SK-N-SH (cell line): Measurements from ENCODE around the gene ZNF827. TPM values are rescaled to one million over a fixed set of nuclear protein-coding genes. Genes with fewer than 3 reads are reported as not detected.

Source experiments
- CTCF ChIA-PET: fragments of 300-600, 350-600 bp; formaldehyde crosslinking; extraction: SDS; loops from one replicate; lab custom pipeline; 2021; lab: Yijun Ruan, JAX
- POLR2A ChIA-PET: fragments of 350-600 bp; sonication (Branson Sonifier 250); formaldehyde crosslinking; extraction: SDS; loops from one replicate; lab custom pipeline; 2020; ENCODE audit warnings: antibody characterized with exemption, inconsistent platforms; lab: Yijun Ruan, JAX
- DNase-seq: peaks from one replicate; pipeline ENCODE4 v3.0.0; 2012
- H2AFZ ChIP-seq: fragments of 200-600 bp; sonication (generic); 2 replicates; pipeline ENCODE4 v1.8.1; 2016; ENCODE audit warnings: antibody characterized with exemption, mild to moderate bottlenecking, low read depth
- H3F3A ChIP-seq: fragments of 200-600 bp; sonication (generic); replicated peaks from 2 replicates; pipeline ENCODE3; 2016; ENCODE audit warnings: antibody characterized with exemption, mild to moderate bottlenecking; ENCODE audit not compliant: insufficient read depth
- H3K27ac ChIP-seq, 2 experiments: fragments of 200-500 bp in 1 of 2; fragments of 200-600 bp in 1 of 2; sonication (Bioruptor generic) in 1 of 2; sonication (generic), shearing (Covaris generic) in 1 of 2; 2 replicates each; pipeline versions ENCODE4 v1.5.1 to v1.6.1; 2014 to 2016; ENCODE audit warnings: low read depth in 2 of 2, inconsistent platforms in 1 of 2, low read length in 1 of 2, mild to moderate bottlenecking in 1 of 2, mixed read lengths in 1 of 2
- H3K27me3 ChIP-seq: fragments of 200-600 bp; sonication (generic), shearing (Covaris generic); 2 replicates; pipeline ENCODE4 v1.6.1; 2016; ENCODE audit warnings: mixed run types; ENCODE audit not compliant: insufficient read depth
- H3K36me3 ChIP-seq, 2 experiments: fragments of 200-500 bp in 1 of 2; fragments of 200-600 bp in 1 of 2; sonication (Bioruptor generic) in 1 of 2; sonication (generic) in 1 of 2; replicated peaks in 1 of 2; 2 replicates each; pipeline versions ENCODE3 to v1.5.1; 2014 to 2016; ENCODE audit warnings: low read length in 1 of 2, mild to moderate bottlenecking in 1 of 2; ENCODE audit not compliant: insufficient read depth in 2 of 2, control insufficient read depth in 1 of 2
- H3K4me1 ChIP-seq, 2 experiments: fragments of 200-500 bp in 1 of 2; fragments of 200-600 bp in 1 of 2; sonication (Bioruptor generic) in 1 of 2; sonication (generic), shearing (Covaris generic) in 1 of 2; 2 replicates each; pipeline versions ENCODE4 v1.5.1 to v1.6.1; 2014 to 2016; ENCODE audit warnings: low read depth in 1 of 2, low read length in 1 of 2, mixed run types in 1 of 2; ENCODE audit not compliant: insufficient read depth in 2 of 2, control insufficient read depth in 1 of 2
- H3K4me2 ChIP-seq: fragments of 200-600 bp; sonication (generic), shearing (Covaris generic); 2 replicates; pipeline ENCODE4 v1.6.1; 2017; ENCODE audit warnings: mixed run types
- H3K4me3 ChIP-seq, 2 experiments: fragments of 200-500 bp in 1 of 2; fragments of 200-600 bp in 1 of 2; sonication (Bioruptor generic) in 1 of 2; sonication (generic), shearing (Covaris generic) in 1 of 2; 2 replicates each; pipeline versions ENCODE4 v1.5.1 to v1.8.1; 2014 to 2016; ENCODE audit warnings: low read depth in 2 of 2, inconsistent platforms in 1 of 2, low read length in 1 of 2, mild to moderate bottlenecking in 1 of 2, mixed read lengths in 1 of 2, moderate library complexity in 1 of 2
- H3K79me2 ChIP-seq: fragments of 200-600 bp; sonication (generic); 2 replicates; pipeline ENCODE4 v1.8.1; 2017; ENCODE audit warnings: mild to moderate bottlenecking; ENCODE audit not compliant: insufficient read depth
- H3K9ac ChIP-seq: fragments of 200-600 bp; sonication (generic); 2 replicates; pipeline ENCODE4 v1.6.1; 2017; ENCODE audit warnings: mixed run types
- H3K9me2 ChIP-seq: fragments of 200-600 bp; sonication (generic); 2 replicates; pipeline ENCODE4 v1.6.1; 2017; ENCODE audit warnings: mixed run types
- H3K9me3 ChIP-seq: fragments of 200-600 bp; sonication (generic); 2 replicates; pipeline ENCODE4 v1.6.1; 2017; ENCODE audit warnings: mixed run types, mild to moderate bottlenecking, moderate library complexity
- H4K20me1 ChIP-seq: fragments of 200-600 bp; sonication (generic); 2 replicates; pipeline ENCODE4 v1.6.1; 2017; ENCODE audit warnings: mild to moderate bottlenecking, mixed run types; ENCODE audit not compliant: insufficient read depth
- CHD2 ChIP-seq: fragments of 150-350 bp; IDR thresholded peaks from 2 replicates; pipeline ENCODE4 v1.6.1; 2018; ENCODE audit warnings: low read length; ENCODE audit not compliant: partially characterized antibody
- ELF1 ChIP-seq: IDR thresholded peaks from 2 replicates; pipeline ENCODE4 v1.4.0; 2012
- FOSL2 ChIP-seq: IDR thresholded peaks from 2 replicates; pipeline ENCODE4 v1.4.0; 2012; ENCODE audit warnings: low read depth, mild to moderate bottlenecking, moderate library complexity, borderline replicate concordance
- FOXM1 ChIP-seq: IDR thresholded peaks from 2 replicates; pipeline ENCODE4 v1.4.0; 2012; ENCODE audit warnings: low read depth, mild to moderate bottlenecking
- GABPA ChIP-seq: IDR thresholded peaks from 2 replicates; pipeline ENCODE4 v1.4.0; 2012; ENCODE audit warnings: low read depth, mild to moderate bottlenecking
- JUND ChIP-seq: IDR thresholded peaks from 2 replicates; pipeline ENCODE4 v1.4.0; 2012
- MEF2A ChIP-seq: IDR thresholded peaks from 2 replicates; pipeline ENCODE4 v1.4.0; 2012; ENCODE audit warnings: low read depth, borderline replicate concordance
- NRF1 ChIP-seq: IDR thresholded peaks from 2 replicates; pipeline ENCODE4 v1.6.1; 2012; ENCODE audit warnings: low read depth, mild to moderate bottlenecking, low read length
- POLR2AphosphoS5 ChIP-seq: IDR thresholded peaks from 2 replicates; pipeline ENCODE4 v1.6.1; 2012; ENCODE audit warnings: low read depth, low read length
- RAD21 ChIP-seq: IDR thresholded peaks from 2 replicates; pipeline ENCODE4 v1.6.1; 2012; ENCODE audit warnings: mild to moderate bottlenecking, low read length
- RCOR1 ChIP-seq: fragments of 150-350 bp; IDR thresholded peaks from 2 replicates; pipeline ENCODE4 v1.6.1; 2017; ENCODE audit warnings: antibody characterized with exemption, low read length
- RXRA ChIP-seq: IDR thresholded peaks from 2 replicates; pipeline ENCODE4 v1.4.0; 2012; ENCODE audit warnings: low read depth, mild to moderate bottlenecking, borderline replicate concordance
- SIN3A ChIP-seq: IDR thresholded peaks from 2 replicates; pipeline ENCODE4 v1.6.1; 2012; ENCODE audit warnings: low read depth, mild to moderate bottlenecking, low read length, moderate library complexity, borderline replicate concordance
- TAF1 ChIP-seq: IDR thresholded peaks from 2 replicates; pipeline ENCODE4 v1.6.1; 2012; ENCODE audit warnings: low read depth, mild to moderate bottlenecking, low read length, moderate library complexity, borderline replicate concordance
- YY1 ChIP-seq: IDR thresholded peaks from 2 replicates; pipeline ENCODE4 v1.4.0; 2012; ENCODE audit warnings: low read depth, mild to moderate bottlenecking
- WGBS: methylation state at CpG from one replicate; pipeline ENCODE4 v1.1.6; 2017; ENCODE audit warnings: low lambda C conversion rate; 5-methylcytosine and 5-hydroxymethylcytosine counted together
- polyA plus RNA-seq, 3 experiments: library from polyadenylated mRNA; depleted of rRNA; stranded (reverse); fragments of >200 nt; gene quantifications; 2 replicates each; pipeline ENCODE4 v1.2.3, GENCODE V29; 2012
- TF ChIP-seq, protein P1 (sequence below): IDR thresholded peaks from 2 replicates; pipeline ENCODE4 v1.4.0; 2012; ENCODE audit warnings: low read depth, borderline replicate concordance
- TF ChIP-seq, protein P2 (sequence below): IDR thresholded peaks from 2 replicates; pipeline ENCODE4 v1.4.0; 2012; ENCODE audit warnings: low read depth, borderline replicate concordance
- TF ChIP-seq, protein P3 (sequence below): fragments of 150-350 bp; IDR thresholded peaks from 2 replicates; pipeline ENCODE4 v1.6.1; 2017; ENCODE audit warnings: antibody characterized with exemption, low read length, low read depth, borderline replicate concordance
- TF ChIP-seq, protein P4 (sequence below): IDR thresholded peaks from 2 replicates; pipeline ENCODE4 v1.4.0; 2012; ENCODE audit warnings: low read depth

The ZNF827 gene
- polyA plus RNA-seq, 1 of the 3 experiments (the other 2 are of a cell fraction), result 23.2 TPM

DNA sequence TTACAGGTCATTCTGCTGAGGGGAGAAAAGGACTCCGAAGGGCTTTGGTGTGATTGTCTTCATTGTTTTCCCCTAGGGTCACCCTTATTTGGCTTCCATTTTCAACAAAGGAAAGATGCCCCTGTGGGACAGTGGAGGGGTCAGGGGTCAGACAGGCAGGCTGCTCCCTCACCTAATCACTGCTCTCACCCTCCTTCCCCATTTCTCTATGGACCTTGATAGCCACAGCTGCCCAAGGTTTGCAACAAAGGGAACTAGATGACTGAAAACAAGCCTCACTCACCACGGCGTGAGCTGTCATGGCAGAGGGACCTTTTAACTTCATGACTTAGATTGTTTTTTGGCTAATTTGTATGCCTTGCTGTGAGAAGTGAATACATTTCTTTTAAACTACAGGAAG, 218.0 kb downstream of the ZNF827 start:
- H4K20me1 ChIP-seq, result no peaks in the 10 kb centered on the region
- no peaks in the 10 kb centered on the region for H3K4me1 ChIP-seq
- TF ChIP-seq, protein P1, sequence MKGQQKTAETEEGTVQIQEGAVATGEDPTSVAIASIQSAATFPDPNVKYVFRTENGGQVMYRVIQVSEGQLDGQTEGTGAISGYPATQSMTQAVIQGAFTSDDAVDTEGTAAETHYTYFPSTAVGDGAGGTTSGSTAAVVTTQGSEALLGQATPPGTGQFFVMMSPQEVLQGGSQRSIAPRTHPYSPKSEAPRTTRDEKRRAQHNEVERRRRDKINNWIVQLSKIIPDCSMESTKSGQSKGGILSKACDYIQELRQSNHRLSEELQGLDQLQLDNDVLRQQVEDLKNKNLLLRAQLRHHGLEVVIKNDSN, result no peak
- TF ChIP-seq RCOR1, result no peak
- TF ChIP-seq, protein P2, sequence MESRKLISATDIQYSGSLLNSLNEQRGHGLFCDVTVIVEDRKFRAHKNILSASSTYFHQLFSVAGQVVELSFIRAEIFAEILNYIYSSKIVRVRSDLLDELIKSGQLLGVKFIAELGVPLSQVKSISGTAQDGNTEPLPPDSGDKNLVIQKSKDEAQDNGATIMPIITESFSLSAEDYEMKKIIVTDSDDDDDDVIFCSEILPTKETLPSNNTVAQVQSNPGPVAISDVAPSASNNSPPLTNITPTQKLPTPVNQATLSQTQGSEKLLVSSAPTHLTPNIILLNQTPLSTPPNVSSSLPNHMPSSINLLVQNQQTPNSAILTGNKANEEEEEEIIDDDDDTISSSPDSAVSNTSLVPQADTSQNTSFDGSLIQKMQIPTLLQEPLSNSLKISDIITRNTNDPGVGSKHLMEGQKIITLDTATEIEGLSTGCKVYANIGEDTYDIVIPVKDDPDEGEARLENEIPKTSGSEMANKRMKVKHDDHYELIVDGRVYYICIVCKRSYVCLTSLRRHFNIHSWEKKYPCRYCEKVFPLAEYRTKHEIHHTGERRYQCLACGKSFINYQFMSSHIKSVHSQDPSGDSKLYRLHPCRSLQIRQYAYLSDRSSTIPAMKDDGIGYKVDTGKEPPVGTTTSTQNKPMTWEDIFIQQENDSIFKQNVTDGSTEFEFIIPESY, result no peak
- TF ChIP-seq NRF1, result no peak
- TF ChIP-seq POLR2AphosphoS5, result no peak
- TF ChIP-seq FOXM1, result no peak
- TF ChIP-seq TAF1, result no peak
- no peak for TF ChIP-seq RAD21
- TF ChIP-seq YY1, result no peak
- TF ChIP-seq, protein P3, sequence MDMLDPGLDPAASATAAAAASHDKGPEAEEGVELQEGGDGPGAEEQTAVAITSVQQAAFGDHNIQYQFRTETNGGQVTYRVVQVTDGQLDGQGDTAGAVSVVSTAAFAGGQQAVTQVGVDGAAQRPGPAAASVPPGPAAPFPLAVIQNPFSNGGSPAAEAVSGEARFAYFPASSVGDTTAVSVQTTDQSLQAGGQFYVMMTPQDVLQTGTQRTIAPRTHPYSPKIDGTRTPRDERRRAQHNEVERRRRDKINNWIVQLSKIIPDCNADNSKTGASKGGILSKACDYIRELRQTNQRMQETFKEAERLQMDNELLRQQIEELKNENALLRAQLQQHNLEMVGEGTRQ, result no peak
- TF ChIP-seq RXRA, result no peak
- TF ChIP-seq, all 33 proteins: peak for 0
- WGBS, result 88% methylated on average over 3 of the region's 3 CpGs
- Histone ChIP-seq H3K4me3 (no peak overlapping the region), H3K79me2 (no peaks in the 10 kb centered on the region), H3K9ac (no peak overlapping the region), H2AFZ (no peak overlapping the region), H3K9me2 (no peaks in the 10 kb centered on the region), H3K27ac (no peak overlapping the region), H3F3A (no peaks in the 10 kb centered on the region), H3K4me2 (no peak overlapping the region), H3K27me3 (no peaks in the 10 kb centered on the region), H3K36me3 (no peaks in the 10 kb centered on the region), H3K9me3 (no peaks in the 10 kb centered on the region)
- DNase-seq, result no peak
- ChIA-PET POLR2A (no interaction called here), CTCF (interaction anchor here (0.6 kb wide), 1 partner anchor 89 kb away, joined by 3 read pairs; no protein-coding TSS in a partner anchor)

DNA sequence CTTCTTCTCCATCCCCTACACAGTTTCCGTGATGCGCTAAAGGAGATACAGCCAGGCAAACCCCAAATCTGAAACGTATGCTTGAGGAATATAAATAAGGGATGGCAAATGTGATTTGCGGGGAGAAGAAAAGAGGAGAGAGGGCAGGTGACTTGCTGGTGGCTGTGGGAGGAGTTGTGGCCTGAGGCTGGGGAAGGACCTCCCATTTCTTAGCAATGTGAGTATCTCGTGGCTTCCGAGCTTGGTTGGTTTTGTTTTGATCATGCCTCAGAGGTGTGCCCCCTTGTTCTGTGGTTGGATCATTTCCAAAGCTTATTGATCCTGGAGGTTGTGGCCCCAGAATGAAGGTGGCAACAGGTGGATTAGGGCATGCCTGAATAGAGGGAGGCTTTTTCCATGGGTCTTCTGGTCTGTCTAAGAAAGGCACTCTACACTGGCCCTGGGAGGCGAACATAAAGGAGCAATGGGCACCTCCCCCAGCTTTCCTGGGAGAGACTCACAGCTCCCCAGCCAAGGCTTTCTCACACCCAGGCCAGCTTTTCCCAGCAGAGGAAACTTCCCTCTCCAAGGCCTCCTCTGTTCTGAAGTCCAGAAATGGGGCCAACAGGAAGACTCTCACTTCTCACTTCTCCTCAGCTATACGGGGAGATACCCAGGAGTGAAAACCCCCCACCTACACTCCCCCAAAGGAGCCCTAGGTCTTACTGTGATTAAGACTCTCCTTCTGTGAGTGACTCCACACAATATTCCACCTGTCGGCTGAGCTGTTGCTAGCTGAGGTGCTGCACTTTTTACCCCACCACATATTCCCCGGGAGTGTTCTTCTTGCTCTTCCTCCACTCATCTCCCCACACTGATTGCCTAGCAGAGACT, 218.6 kb downstream of the ZNF827 start:
- Histone ChIP-seq H4K20me1 (no peaks in the 10 kb centered on the region), H3K9me3 (no peaks in the 10 kb centered on the region), H3K4me2 (no peak overlapping the region), H3K36me3 (no peaks in the 10 kb centered on the region), H2AFZ (no peak overlapping the region), H3K9ac (no peak overlapping the region), H3K9me2 (no peaks in the 10 kb centered on the region), H3F3A (no peaks in the 10 kb centered on the region), H3K27me3 (no peaks in the 10 kb centered on the region), H3K4me3 (no peak overlapping the region), H3K27ac (no peak overlapping the region), H3K4me1 (no peaks in the 10 kb centered on the region), H3K79me2 (no peaks in the 10 kb centered on the region)
- no peak for DNase-seq
- ChIA-PET CTCF (no interaction called here), POLR2A (no interaction called here)
- TF ChIP-seq FOSL2 (no peak), ELF1 (no peak), JUND (no peak), YY1 (no peak), CHD2 (no peak), MEF2A (no peak), SIN3A (no peak), GABPA (no peak), NRF1 (no peak)
- TF ChIP-seq, protein P3, result no peak
- TF ChIP-seq, protein P4, sequence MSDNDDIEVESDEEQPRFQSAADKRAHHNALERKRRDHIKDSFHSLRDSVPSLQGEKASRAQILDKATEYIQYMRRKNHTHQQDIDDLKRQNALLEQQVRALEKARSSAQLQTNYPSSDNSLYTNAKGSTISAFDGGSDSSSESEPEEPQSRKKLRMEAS, result no peak
- WGBS, result 91% methylated on average over 10 of the region's 10 CpGs
